GM20431 (cell line): ENCODE results near the gene PRXL2B.
"Not testable (repeated sequence)": the region's sequence is repeated elsewhere in the genome, so short reads cannot be mapped to it uniquely, and the experiment has no call there.

ENCODE experiments used
- in situ Hi-C: fragments of 300-500 bp; cut with MseI, MboI; formaldehyde crosslinking; loops from one replicate; pipeline ENCODE4 v1.15.0; 2020; ENCODE audit warnings: low sequenced_read_pairs; ENCODE audit not compliant: unreplicated experiment

The PRXL2B gene

DNA sequence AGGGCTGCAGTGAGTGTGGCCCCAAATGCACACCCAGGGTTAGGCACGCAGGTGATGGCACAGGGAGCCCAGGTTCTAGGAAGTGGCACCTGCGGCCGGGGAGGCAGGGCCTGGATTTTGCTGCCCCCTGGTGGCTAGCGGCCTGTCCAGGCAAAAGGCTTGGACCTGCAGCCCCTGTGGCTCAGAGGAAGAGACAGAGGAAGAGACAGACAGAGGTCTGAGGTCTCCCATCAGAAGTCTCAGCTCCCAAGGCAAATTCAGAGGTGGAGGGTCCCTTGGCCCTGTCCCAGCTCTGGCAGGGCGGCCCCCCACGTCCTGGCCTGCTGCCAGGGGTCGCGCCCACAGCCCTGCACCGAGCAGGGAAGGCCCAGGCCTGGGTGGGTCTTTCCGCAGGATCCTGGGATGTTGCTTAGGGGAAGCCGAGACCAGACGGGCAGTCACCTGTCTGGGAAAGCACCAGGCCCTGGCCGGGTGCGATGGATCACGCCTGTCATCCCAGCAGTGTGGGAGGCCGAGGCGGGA is 38.4 kb upstream of the PRXL2B start:
- in situ Hi-C loops, result loop anchor here (10.0 to 25.0 kb wide), 2 partner anchors 133 to 361 kb away; partner anchors contain the start of genes FAAP20 and PEX10

DNA sequence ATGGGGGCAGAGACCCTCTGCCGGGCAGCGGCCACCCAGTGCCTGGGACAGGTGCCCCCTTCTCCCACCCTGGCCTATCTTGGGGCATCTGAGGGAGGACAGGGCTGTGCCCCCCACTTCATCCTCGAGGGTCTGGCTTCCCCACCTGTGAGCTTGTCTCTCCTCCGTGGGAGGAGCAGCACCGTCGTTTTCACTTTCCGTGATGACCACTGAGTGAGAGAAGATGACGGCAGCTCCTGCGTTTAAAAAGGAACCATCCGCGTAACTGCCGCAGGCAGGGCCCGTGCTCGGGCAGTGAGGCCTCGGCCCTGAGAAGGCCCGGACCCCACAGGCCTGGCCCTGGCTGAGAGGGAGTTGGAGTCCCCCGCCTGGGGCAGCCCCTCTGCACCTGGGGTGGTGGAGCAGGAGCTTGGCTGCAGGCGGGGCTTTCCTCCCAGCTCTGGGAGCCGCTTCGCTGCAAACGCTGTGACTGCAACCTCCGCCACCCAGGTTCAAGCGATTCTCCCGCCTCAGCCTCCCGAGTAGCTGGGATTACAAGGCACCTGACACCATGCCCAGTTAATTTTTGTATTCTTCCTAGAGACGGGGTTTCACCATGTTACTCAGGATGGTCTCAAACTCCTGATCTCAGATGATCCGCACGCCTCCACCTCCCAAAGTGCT is 37.1 kb upstream of the PRXL2B start:
- in situ Hi-C loops, result loop anchor here (10.0 to 25.0 kb wide), 2 partner anchors 135 to 362 kb away; partner anchors contain the start of genes FAAP20 and PEX10

DNA sequence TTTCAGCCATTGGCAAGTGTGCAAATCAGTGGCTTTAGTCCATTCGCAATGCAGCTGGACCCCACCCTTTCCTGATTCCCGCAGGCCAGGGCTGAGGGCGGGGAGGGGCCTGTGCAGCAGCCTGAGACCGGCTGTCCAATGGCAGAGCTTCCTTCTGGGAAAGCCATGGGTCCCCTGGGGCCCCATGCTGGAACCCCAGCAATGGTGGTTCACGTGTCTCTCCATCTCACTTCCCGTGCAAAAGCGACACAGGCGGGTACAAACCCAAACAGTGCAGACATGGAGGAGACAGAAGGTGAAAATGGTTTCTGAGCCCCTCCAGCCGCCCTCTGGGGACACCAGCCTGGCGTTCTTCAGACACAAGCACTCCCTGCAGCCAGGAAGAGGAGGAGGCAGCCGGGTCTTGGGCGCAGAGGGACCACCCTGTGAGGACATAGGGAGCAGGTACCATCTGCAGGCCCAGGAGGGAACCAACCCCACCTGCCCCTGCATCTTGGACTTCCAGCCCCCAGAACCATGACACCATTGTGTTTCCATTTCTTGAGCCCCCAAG is 36.2 kb upstream of the PRXL2B start:
- in situ Hi-C loops, result not testable (repeated sequence)

GRCh38 chr1:2551544-2551943 is 35.0 kb upstream of the PRXL2B start:
- in situ Hi-C loops, result not testable (repeated sequence)

DNA sequence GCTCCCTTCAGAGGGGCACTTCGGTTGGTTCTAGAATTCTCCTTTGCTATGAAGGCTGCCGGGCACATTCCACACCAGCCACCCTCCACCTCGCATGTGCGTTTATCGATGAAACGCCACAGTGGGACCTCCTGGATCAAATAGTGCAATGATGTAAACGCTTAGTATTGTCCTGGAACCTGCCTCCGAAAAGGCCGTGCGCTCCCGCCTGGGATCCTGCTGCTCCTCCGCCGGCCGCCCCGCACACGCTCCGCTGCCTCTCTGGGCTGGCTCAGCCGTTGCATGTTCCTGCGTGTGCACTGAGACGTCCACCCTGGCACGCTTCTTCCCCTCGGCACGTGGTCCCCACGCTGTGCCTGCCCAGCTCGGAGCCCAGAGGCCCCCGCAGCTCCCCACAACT is 34.4 kb upstream of the PRXL2B start:
- in situ Hi-C loops, result no loop called here

GRCh38 chr1:2553076-2553475 is 33.5 kb upstream of the PRXL2B start:
- in situ Hi-C loops, result not testable (repeated sequence)

- in situ Hi-C loops, result no loop called here
Observed at GRCh38 chr1:2553871-2554620, 32.5 kb upstream of the PRXL2B start.

DNA sequence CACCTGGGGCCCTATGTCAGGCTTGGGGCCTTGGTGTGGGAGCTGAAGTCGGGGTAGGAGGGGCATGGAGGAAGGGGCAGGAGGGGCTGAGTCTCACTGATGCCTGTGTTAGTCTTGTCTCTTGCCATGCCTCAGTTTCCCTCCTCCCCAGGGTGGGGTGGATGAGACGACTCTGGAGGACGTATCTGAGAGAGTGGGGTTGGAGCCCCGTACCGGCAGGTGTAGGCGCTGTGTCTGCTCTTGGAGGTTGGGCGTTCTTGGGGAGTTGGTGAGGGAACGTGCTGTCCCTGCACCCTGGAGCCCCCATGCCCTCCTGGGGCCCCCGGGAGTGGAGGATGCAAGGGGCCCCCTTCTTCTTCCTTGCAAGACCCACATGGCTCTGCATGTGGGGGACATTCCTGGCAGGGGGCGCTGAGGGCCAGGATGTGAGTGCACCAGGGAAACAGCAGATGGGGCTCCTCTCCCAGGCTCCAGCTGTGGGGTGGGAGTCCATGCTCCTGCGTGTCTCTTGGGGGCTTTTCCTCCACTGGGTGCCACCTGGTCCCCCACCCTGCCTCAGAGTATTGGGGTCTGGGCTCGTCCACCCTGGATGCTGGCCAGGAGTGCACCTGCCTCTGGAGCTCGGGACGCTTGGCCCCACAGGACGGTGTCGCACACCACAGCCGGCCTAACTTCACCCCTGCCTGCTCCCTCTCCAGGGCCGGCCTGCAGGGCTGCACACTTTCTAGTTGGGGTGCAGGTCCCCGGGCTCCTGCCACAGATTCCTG is 31.8 kb upstream of the PRXL2B start:
- in situ Hi-C loops, result no loop called here

- in situ Hi-C loops, result no loop called here
Observed at GRCh38 chr1:2555634-2556276, 30.8 kb upstream of the PRXL2B start.

DNA sequence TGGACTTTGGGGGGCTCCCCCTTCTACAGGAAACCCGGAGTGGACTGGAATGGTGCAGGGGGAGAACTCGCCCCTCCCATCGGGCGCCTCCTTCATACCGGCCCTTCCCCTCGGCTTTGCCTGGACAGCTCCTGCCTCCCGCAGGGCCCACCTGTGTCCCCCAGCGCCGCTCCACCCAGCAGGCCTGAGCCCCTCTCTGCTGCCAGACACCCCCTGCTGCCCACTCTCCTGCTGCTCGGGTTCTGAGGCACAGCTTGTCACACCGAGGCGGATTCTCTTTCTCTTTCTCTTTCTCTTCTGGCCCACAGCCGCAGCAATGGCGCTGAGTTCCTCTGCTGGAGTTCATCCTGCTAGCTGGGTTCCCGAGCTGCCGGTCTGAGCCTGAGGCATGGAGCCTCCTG is 30.3 kb upstream of the PRXL2B start, which contains the start of gene TNFRSF14:
Gene TNFRSF14, plus strand, starts transcription at position 95 of the 401 bp plus-strand sequence. Its CDS starts 294 bp downstream, at position 389.
- in situ Hi-C loops, result no loop called here

DNA sequence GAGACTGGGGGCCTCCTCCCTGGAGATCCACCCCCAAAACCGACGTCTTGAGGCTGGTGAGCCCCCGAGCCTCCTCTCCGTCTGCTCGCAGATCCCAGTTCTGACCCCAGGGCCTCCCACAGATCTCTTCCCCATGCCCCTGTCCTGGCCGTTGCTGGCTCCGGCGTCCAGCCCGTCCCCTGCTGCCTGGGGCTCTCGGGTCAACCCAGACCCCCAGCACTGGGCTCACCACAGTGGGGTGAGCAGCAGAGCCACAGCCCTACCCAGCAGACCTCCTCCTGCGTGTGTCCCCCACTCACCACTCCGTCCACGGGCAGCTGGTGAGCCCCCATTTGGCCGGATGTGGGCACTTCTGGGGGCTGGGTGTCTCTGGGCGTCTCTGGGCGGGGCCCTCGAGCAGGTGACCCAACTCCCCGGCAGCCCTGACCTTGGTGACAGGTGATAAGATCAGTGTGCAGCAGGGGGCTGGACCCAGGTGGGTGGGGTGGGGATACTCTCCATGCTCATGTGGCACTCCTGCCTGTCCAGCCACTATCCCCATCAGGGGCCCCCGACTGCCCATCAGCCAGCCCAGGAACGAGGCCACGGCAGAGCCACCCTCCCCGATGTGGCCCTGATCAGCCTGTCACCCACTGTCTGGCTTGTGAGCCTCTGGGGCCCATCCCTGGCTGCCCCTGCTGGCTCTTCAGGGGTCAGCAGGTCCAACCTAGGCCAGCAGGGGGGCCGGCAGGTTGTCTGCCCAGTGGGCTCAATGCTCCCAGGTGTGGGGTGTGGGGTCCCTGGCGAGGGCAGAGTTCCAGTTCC is 29.7 kb upstream of the PRXL2B start:
- in situ Hi-C loops, result no loop called here

- in situ Hi-C loops, result no loop called here
Observed at GRCh38 chr1:2557482-2558400, 28.8 kb upstream of the PRXL2B start.

GRCh38 chr1:2558420-2558819 is 28.2 kb upstream of the PRXL2B start:
- in situ Hi-C loops, result no loop called here

GRCh38 chr1:2558861-2559260 is 27.7 kb upstream of the PRXL2B start:
- in situ Hi-C loops, result no loop called here

DNA sequence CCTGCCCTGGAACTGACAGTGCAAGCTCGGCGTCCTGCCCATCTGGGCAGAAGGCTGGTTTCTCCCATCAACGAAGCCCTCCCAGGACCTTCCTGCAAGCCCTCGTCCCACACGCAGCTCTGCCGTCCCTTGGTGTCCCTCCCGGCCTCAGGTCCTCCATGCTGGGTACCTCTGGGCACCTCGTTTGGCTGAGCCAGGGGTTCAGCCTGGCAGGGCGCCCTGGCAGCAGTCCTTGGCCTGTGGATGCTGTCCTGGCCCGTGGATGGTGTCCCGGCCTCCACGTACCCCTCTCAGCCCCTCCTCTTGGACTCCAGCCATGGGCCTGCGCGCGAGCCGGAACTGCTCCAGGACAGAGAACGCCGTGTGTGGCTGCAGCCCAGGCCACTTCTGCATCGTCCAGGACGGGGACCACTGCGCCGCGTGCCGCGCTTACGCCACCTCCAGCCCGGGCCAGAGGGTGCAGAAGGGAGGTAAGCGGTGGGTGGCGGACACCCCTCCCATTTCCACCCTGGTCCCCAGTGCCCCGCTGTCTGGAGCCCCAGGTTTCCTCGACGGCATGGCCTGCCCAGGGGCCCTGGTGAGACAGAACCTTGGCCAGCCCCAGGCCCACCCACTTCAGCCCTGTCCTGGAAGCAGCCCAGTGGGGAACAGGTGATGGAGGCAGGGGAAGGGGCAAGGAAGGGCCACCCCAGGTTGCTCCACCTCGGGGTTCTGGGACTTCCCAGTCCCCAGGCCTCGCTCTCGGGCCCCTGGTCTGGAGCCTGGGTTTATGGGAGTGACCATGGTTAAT is 26.9 kb upstream of the PRXL2B start:
- in situ Hi-C loops, result no loop called here

DNA sequence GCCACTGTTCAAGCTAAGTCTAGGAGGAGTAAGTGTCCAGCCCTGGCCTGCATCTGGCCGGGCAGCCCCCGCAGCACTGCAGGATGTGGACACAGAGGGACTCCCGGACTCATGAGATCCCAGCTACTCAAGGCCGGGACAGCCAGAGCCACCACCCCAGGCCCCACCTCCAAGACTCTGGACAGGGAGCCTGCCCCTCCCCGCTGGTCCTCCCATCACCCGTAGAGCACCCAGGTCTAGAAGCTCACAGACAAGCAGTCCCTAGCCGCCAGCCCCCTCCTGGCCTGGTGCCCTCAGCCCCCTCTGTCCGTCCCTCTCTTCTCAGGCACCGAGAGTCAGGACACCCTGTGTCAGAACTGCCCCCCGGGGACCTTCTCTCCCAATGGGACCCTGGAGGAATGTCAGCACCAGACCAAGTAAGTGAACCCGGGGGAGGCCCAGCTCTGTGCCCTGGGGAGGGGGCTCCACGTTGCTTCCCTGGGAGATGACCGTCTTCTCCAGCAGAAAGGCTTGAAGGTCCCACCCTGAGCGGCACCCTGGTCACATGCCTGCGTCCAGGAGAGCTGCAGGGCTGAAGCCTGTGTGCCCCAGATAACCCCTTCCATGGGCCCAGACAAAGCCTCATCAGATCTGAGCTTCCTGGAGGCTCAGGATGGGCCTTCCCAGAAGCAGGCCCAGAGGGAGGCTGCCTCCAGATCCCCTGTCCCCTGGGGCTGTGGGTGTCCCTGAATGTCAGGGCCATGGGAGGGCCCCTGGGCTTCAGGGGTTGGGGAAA is 26.1 kb upstream of the PRXL2B start:
- in situ Hi-C loops, result no loop called here
